GM12892 (cell line): ENCODE data around the gene PET117.

Source experiments
- POLR2A ChIP-seq: IDR thresholded peaks from 2 replicates; pipeline ENCODE4 v1.6.1; 2011; ENCODE audit warnings: low read depth, low read length, control low read depth
- POLR2AphosphoS5 ChIP-seq: IDR thresholded peaks from 2 replicates; pipeline ENCODE4 v1.6.1; 2011; ENCODE audit warnings: low read depth, low read length, control low read depth
- TAF1 ChIP-seq: IDR thresholded peaks from 2 replicates; pipeline ENCODE4 v1.6.1; 2011; ENCODE audit warnings: low read depth, mild to moderate bottlenecking, control low read depth, low read length, borderline replicate concordance

DNA sequence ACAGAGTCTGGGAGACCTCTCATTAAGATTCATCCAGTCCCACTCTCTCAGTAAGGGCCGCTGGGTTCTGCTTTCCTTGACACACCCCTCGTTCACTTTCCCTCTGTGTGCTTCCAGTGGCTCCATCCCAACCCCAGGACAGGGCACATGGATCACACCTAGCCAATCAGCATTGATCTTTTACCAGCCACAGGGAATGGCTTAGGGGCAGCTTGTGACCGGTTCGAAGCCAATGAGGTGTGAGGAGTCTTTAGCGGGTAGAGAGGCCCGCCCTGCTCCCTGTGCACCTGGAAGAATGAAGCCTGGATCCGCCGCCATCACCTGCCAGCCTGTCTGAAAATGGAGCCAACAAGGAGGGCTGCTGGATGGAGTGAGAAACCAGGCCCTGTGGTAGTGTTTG is 44.8 kb upstream of the PET117 start:
- TF ChIP-seq POLR2AphosphoS5, result no peak
- TF ChIP-seq POLR2A, result no peak
- no peak for TF ChIP-seq TAF1
